Hematopoietic multipotent progenitor cell treated with erythropoietin and hydrocortisone succinate and interleukin-3 and kit ligand, for 15 days (in vitro differentiated cells): Measurements from ENCODE around the gene NLRC5.

ENCODE experiments used
- DNase-seq: peaks from one replicate; pipeline ENCODE4 v3.0.0-alpha.2; 2015; ENCODE audit warnings: low spot score

NLRC5 gene

GRCh38 chr16:57024894-57025680 is 35.7 kb downstream of the NLRC5 start:
- DNase-seq: no peak

DNA sequence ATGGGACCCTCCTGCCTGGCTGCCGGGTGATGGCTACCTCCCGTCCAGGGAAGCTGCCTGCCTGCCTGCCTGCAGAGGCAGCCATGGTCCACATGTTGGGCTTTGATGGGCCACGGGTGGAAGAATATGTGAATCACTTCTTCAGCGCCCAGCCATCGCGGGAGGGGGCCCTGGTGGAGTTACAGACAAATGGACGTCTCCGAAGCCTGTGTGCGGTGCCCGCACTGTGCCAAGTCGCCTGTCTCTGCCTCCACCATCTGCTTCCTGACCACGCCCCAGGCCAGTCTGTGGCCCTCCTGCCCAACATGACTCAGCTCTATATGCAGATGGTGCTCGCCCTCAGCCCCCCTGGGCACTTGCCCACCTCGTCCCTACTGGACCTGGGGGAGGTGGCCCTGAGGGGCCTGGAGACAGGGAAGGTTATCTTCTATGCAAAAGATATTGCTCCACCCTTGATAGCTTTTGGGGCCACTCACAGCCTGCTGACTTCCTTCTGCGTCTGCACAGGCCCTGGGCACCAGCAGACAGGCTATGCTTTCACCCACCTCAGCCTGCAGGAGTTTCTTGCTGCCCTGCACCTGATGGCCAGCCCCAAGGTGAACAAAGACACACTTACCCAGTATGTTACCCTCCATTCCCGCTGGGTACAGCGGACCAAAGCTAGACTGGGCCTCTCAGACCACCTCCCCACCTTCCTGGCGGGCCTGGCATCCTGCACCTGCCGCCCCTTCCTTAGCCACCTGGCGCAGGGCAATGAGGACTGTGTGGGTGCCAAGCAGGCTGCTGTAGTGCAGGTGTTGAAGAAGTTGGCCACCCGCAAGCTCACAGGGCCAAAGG is 36.8 kb downstream of the NLRC5 start:
- DNase-seq: no peak

DNA sequence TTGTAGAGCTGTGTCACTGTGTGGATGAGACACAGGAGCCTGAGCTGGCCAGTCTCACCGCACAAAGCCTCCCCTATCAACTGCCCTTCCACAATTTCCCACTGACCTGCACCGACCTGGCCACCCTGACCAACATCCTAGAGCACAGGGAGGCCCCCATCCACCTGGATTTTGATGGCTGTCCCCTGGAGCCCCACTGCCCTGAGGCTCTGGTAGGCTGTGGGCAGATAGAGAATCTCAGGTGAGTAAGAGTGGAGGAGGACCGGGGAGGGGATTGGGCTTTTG is 37.4 kb downstream of the NLRC5 start:
- no peak for DNase-seq

- DNase-seq: no peak
These were observed 37.7 kb downstream of the NLRC5 start for GRCh38 chr16:57027067-57027466.

- no peak for DNase-seq
These were observed 38.7 kb downstream of the NLRC5 start for GRCh38 chr16:57028086-57028485.

- DNase-seq: no peak
These were observed 40.1 kb downstream of the NLRC5 start for GRCh38 chr16:57029161-57030160.

DNA sequence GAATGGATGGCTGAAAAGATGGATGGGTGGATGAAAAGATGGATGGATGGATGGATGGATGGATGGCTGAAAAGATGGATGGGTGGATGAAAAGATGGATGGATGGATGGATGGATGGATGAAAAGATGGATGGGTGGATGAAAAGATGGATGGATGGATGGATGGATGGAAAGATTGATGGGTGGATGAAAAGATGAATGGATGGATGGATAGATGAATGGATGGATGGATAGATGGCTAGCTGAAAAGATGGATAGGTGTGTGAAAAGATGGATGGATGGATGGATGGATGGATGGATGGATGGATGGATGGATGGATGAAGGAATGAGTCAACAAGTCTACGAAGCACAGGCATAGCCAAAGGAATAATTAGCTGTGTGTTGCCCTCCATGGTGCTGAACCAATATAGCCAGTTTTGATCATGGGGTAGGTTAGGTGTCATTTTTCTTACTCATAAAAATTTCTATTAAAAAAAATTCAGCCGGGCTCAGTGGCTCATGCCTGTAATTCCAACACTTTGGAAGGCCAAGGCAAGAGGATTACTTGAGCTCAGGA is 41.1 kb downstream of the NLRC5 start:
- DNase-seq: no peak

GRCh38 chr16:57031156-57031555 is 41.8 kb downstream of the NLRC5 start:
- no peak for DNase-seq

DNA sequence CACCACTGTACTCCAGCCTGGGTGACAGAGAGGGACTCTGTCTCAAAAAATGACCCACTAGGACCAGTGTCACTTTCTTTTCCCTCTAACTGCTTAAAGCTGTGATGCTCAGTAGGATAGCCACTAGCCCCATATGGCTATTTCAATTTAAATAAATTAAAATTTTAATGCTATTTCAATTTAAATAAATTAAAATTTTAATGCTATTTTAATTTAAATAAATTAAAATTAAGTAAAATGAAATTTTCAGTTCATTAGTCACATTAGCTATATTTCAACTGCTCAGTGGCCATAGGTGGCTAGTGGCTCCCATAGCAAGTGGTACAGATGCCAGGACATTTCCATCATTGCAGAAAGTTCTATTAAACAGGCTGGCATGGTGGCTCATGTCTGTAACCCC is 43.0 kb downstream of the NLRC5 start:
- DNase-seq: no peak

DNA sequence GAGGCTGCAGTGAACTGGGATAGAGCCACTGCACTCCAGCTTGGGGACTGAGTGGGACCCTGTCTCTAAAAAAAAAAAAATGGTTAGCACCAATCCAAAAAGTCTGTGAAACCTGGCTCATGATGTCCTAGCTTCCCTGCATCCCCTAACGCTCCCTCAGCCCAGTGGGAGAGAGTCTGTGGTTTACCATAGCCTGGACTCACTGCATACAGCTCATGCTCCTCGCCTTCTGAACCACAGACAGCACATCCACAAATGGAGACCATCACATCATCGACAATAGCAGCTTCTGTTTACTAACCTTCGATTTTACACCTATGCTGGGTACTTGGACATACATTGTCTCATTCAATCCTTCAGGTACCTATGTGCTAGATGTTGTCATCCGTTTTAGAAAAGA is 43.6 kb downstream of the NLRC5 start:
- no peak for DNase-seq

- no peak for DNase-seq
These were observed 47.0 kb downstream of the NLRC5 start for GRCh38 chr16:57036315-57036714.

DNA sequence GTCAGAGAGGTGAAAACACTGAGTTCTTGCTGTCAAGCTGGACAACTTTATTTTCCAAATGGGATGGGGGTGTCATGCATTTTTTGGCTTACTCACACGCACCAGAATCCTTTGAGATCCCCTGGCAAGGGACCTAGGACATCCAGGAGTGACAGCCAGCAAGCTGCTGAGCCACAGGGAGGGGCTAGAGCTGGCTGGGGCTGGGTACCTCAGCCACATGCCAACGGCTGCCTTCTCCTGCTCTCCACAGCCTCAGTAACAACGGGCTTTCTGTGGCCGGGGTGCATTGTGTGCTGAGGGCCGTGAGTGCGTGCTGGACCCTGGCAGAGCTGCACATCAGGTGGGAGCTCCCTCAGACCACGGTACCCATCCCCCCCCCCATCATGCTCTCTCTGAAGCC is 47.6 kb downstream of the NLRC5 start:
- DNase-seq: no peak

DNA sequence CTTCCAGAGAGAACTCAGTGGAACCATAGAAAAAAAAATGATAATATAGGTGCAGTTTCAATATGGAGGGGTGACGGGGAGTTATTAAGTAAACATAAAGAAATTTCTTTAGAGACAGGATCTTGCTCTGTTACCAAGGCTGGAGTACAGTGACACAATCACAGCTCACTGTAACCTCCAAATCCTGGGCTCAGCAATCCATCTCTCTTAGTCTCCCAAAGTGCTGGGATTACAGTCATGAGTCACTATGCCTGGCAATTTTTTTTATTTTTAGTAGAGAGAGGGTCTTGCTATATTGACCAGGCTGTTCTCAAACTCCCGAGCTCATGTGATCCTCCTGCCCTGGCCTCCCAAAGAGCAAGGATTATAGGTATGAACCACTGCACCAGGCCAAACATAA is 48.8 kb downstream of the NLRC5 start:
- DNase-seq: no peak

DNA sequence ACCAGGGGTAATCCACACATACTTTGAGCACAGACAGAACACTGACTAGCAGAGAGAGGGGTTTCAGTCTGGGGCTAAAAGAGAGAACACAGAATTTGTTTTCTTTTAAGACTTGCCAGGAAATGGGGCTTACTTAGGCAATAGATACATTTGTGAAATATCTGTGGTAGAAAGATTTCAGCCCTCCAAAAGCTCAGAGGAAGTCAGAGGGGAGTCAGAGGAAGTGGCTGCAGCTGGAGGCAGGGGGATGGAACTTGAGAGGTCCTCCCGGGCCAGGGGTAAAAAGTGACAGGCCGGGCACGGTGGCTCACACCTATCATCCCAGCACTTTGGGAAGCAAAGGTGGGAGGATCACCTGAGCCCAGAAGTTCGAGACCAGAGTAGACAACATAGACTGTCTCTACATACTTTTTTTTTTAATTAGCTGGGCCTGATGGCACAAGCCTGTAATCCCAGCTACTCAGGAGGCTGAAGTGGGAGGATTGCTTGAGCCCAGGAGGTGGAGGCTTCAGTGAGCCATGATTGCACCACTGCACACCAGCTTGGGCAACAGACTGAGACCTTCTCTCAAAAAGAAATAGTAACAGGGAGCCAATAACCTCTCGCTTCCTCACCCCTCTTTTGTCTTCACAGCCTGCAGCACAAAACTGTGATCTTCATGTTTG is 49.9 kb downstream of the NLRC5 start:
- no peak for DNase-seq

DNA sequence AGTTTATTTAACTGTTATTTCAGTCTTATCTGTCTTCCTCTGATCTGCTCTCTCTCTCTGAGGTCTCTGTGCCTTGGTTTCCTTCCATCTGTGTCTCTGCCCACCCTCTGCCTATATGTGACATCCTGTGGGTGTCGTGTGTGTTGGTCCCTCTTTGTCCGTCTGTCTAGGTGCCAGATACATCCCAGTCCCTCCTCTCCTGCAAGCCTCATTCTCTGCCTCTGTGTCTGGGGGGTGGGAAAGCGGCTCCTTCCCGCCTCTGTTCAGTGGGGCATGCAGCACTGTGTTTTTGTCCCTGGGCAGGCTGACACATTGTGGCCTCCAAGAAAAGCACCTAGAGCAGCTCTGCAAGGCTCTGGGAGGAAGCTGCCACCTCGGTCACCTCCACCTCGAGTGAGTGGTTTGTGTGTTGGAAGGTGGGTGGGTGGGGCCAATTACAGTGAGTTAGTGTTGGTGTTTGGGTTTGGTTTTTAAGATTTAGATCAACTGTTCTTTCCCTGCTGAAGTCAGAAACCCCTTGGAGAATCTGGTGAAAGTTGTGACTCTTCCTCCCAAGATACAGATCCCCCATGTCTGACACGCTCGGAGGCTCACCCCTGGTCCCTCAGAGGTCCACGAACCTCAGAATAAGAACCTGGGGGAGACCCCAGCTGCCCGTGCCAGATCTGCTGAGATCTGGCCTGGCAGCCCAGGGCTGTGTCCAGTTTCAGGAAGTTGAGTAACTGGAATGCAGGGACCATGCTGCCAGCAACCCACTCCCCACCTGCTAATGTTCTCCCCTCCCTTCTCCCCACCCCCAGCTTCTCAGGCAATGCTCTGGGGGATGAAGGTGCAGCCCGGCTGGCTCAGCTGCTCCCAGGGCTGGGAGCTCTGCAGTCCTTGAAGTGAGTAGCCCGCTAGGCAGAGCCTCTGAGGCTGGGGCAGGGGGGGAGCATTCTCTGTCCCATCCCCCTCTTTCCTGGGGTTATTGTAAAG is 52.1 kb downstream of the NLRC5 start:
- no peak for DNase-seq

- no peak for DNase-seq
These were observed 53.1 kb downstream of the NLRC5 start for GRCh38 chr16:57042157-57043111.

GRCh38 chr16:57043248-57043647 is 53.9 kb downstream of the NLRC5 start:
- DNase-seq: no peak

DNA sequence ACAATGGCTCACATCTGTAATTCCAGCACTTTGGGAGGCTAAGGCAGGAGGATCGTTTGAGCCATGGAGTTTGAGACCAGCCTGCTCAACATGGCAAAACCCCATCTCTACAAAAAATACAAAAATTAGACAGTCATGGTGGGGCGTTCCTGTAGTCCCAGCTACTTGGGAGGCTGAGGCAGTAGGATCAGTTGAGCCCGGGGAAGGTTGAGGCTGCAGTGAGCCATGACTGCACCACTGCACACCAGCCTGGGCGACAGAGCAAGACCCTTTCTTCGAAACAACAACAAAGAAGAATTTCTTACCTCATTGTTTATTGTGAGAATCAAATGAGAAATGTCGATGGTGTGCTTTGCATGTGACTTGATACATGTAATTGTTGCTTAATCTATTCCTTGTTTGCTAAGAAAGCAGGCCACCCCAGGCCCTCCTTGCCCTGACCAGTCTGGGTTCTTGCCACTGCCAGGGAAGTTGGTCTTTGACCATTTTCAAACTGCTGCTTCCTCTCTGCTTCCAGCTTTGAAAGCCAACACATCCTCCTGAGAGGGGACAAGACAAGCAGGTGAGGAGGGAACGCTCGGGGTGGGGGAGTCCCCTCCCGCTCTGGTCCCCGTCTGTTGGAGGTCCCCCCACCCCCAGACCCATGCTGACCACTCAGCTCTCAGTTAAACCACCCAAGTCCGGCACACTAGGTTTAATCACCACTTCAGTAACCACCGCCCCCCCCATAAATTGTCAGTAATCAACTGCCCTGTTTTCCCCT is 55.8 kb downstream of the NLRC5 start:
- no peak for DNase-seq
